Measurements from ENCODE around the gene ORC1.

The ORC1 gene

GRCh38 chr1:52368383-52369172, 35.6 kb downstream of the ORC1 start:
- no peak; the same call in 1 of the 2 replicates for TF ChIP-seq POLR2A (IDR thresholded peaks at IDR 0.05; ENCODE audit: low read depth, low read length)
- TF ChIP-seq POLR2AphosphoS5 (IDR thresholded peaks at IDR 0.05; ENCODE audit: low read depth, low read length): no peak
- TF ChIP-seq TAF1 (IDR thresholded peaks at IDR 0.05; ENCODE audit: borderline replicate concordance, low read depth, low read length): no peak
- FAIRE-seq (peak; percentile 96), DNase-seq (ENCODE audit: insufficient read length) (peak; percentile 53)

GRCh38 chr1:52367272-52367671, 37.0 kb downstream of the ORC1 start:
- FAIRE-seq: no peak
- no peak for TF ChIP-seq POLR2AphosphoS5 (IDR thresholded peaks at IDR 0.05; ENCODE audit: low read depth, low read length)
- no peak for TF ChIP-seq POLR2A (IDR thresholded peaks at IDR 0.05; ENCODE audit: low read depth, low read length)
- no peak for TF ChIP-seq TAF1 (IDR thresholded peaks at IDR 0.05; ENCODE audit: borderline replicate concordance, low read depth, low read length)
- DNase-seq (ENCODE audit: insufficient read length): no peak

GRCh38 chr1:52366517-52366827, 37.8 kb downstream of the ORC1 start:
- no peak for TF ChIP-seq POLR2AphosphoS5 (IDR thresholded peaks at IDR 0.05; ENCODE audit: low read depth, low read length)
- no peak for TF ChIP-seq TAF1 (IDR thresholded peaks at IDR 0.05; ENCODE audit: borderline replicate concordance, low read depth, low read length)
- TF ChIP-seq POLR2A (IDR thresholded peaks at IDR 0.05; ENCODE audit: low read depth, low read length): no peak
- DNase-seq (ENCODE audit: insufficient read length): no peak
- FAIRE-seq: no peak

- FAIRE-seq: peak; percentile 99
- DNase-seq (ENCODE audit: insufficient read length): peak; percentile 96
- TF ChIP-seq TAF1 (IDR thresholded peaks at IDR 0.05; ENCODE audit: borderline replicate concordance, low read depth, low read length): peak; percentile 74; the same call in 1 of the 2 replicates
- peak; percentile 97 for TF ChIP-seq POLR2A (IDR thresholded peaks at IDR 0.05; ENCODE audit: low read depth, low read length)
- TF ChIP-seq POLR2AphosphoS5 (IDR thresholded peaks at IDR 0.05; ENCODE audit: low read depth, low read length): peak; percentile 84
These were observed 38.3 kb downstream of the ORC1 start, which contains the start of gene CC2D1B for GRCh38 chr1:52365746-52366516. Gene CC2D1B, minus strand, starts transcription at chr1:52366205. Its CDS starts 1,585 bp downstream, at chr1:52364620.

GRCh38 chr1:52365071-52365745, 39.0 kb downstream of the ORC1 start:
- FAIRE-seq (no peak), DNase-seq (ENCODE audit: insufficient read length) (no peak)
- TF ChIP-seq TAF1 (IDR thresholded peaks at IDR 0.05; ENCODE audit: borderline replicate concordance, low read depth, low read length) (no peak), POLR2AphosphoS5 (IDR thresholded peaks at IDR 0.05; ENCODE audit: low read depth, low read length) (no peak), POLR2A (IDR thresholded peaks at IDR 0.05; ENCODE audit: low read depth, low read length) (no peak)

GRCh38 chr1:52364235-52364839, 39.9 kb downstream of the ORC1 start:
- TF ChIP-seq POLR2AphosphoS5 (IDR thresholded peaks at IDR 0.05; ENCODE audit: low read depth, low read length) (no peak), TAF1 (IDR thresholded peaks at IDR 0.05; ENCODE audit: borderline replicate concordance, low read depth, low read length) (no peak), POLR2A (IDR thresholded peaks at IDR 0.05; ENCODE audit: low read depth, low read length) (no peak)
- FAIRE-seq (no peak), DNase-seq (ENCODE audit: insufficient read length) (no peak)

- no peak for TF ChIP-seq POLR2A (IDR thresholded peaks at IDR 0.05; ENCODE audit: low read depth, low read length)
- TF ChIP-seq POLR2AphosphoS5 (IDR thresholded peaks at IDR 0.05; ENCODE audit: low read depth, low read length): no peak
- TF ChIP-seq TAF1 (IDR thresholded peaks at IDR 0.05; ENCODE audit: borderline replicate concordance, low read depth, low read length): no peak
- DNase-seq (ENCODE audit: insufficient read length) (no peak), FAIRE-seq (no peak)
These were observed 43.6 kb downstream of the ORC1 start for GRCh38 chr1:52360595-52360968.

- FAIRE-seq: no peak
- TF ChIP-seq POLR2A (IDR thresholded peaks at IDR 0.05; ENCODE audit: low read depth, low read length) (no peak), POLR2AphosphoS5 (IDR thresholded peaks at IDR 0.05; ENCODE audit: low read depth, low read length) (no peak), TAF1 (IDR thresholded peaks at IDR 0.05; ENCODE audit: borderline replicate concordance, low read depth, low read length) (no peak)
- DNase-seq (ENCODE audit: insufficient read length): no peak
These were observed 44.3 kb downstream of the ORC1 start for GRCh38 chr1:52359676-52360594.

- no peak for DNase-seq (ENCODE audit: insufficient read length)
- no peak for FAIRE-seq
- TF ChIP-seq POLR2A (IDR thresholded peaks at IDR 0.05; ENCODE audit: low read depth, low read length): no peak
- TF ChIP-seq TAF1 (IDR thresholded peaks at IDR 0.05; ENCODE audit: borderline replicate concordance, low read depth, low read length): no peak
- TF ChIP-seq POLR2AphosphoS5 (IDR thresholded peaks at IDR 0.05; ENCODE audit: low read depth, low read length): no peak
These were observed 45.2 kb downstream of the ORC1 start for GRCh38 chr1:52358851-52359497.

GRCh38 chr1:52357397-52357796, 46.8 kb downstream of the ORC1 start:
- TF ChIP-seq TAF1 (IDR thresholded peaks at IDR 0.05; ENCODE audit: borderline replicate concordance, low read depth, low read length): no peak
- FAIRE-seq (no peak), DNase-seq (ENCODE audit: insufficient read length) (no peak)
